ENCODE results near the gene NTPCR. TPM values are rescaled to one million over a fixed set of nuclear protein-coding genes. Genes with fewer than 3 reads are reported as not detected.

Gene NTPCR
- total and polyA plus RNA-seq, 2 donors from 2014 or later, result 40.2 to 95.7 TPM

DNA sequence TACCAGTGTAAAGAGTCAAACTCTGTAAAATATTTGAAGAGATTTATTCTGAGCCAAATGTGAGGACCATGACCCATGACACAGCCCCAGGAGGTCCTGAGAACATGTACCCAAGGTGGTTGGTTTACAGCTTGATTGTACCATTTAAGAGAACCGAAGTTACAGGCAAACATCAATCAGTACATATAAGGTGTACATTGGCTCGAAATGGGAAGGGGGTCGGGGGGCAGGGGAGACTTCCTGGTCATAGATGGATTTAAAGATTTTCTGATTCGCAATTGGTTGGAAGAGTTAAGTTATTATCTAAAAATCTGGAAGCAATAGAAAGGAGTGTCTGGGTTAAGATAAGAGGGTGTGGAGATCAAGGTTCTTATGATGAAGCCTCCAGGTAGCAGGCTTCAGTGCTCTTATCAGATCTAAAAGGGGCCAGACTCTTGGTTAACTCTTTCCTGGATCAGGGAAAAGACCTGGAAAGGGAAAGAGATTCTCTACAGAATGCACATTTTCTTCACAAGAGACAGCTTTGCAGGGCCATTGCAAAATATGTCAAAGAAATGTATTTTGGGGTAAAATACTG is 47.5 kb upstream of the NTPCR start:
- DNase-seq (no peak), FAIRE-seq (no peak)
- intact Hi-C loops (cut with DNase I), result no loop called here
- Histone ChIP-seq H3K36me3 (ENCODE audit: control insufficient read depth in 2 of 3, insufficient read depth in 3 of 3, low read length in 3 of 3) (no peaks in the 10 kb centered on the region), H3K4me1 (ENCODE audit: control insufficient read depth in 2 of 3, insufficient read depth in 2 of 3, low read depth in 1 of 3, low read length in 3 of 3) (peaks cover 0 to 3% (median 0%) of the 10 kb centered on the region in 3 donors), H3K9me3 (ENCODE audit: control insufficient read depth in 2 of 3, insufficient read depth in 1 of 3, low read length in 3 of 3) (no peaks in the 10 kb centered on the region), H3K4me3 (ENCODE audit: low read length in 3 of 3) (no peak overlapping the region), H3K27me3 (ENCODE audit: control insufficient read depth, insufficient read depth, low read length) (no peaks in the 10 kb centered on the region), H3K9ac (ENCODE audit: low read length in 3 of 3) (no peak overlapping the region), H3K27ac (ENCODE audit: low read depth in 2 of 2, low read length in 2 of 2) (no peak overlapping the region)
- no peak for TF ChIP-seq CTCF (IDR thresholded peaks at IDR 0.05; ENCODE audit: borderline replicate concordance, extremely low read depth, insufficient read depth)

GRCh38 chr1:232904131-232904530 is 46.3 kb upstream of the NTPCR start:
- no peak for TF ChIP-seq CTCF (IDR thresholded peaks at IDR 0.05; ENCODE audit: borderline replicate concordance, extremely low read depth, insufficient read depth)
- no peak for FAIRE-seq

DNA sequence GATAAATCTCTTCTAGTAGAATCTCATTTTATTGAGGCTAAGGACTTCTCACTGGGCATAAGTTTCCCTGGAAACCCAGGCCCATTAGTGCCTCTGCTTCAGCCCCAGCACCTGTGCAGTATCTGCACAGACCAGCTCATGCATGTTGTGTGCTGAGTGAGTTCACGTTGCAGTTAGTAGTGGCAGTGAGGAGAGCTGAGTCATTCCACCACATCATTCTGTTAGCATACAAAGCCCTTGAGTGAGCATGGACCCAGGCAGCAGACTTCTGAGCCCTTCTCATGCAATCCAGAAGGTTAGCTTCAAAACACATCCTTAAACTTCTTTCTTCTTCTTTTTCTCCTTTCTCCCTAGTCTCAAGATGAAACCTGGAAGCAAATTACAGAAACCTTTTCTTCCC is 45.8 kb upstream of the NTPCR start:
- no peak for DNase-seq
- TF ChIP-seq CTCF (IDR thresholded peaks at IDR 0.05; ENCODE audit: borderline replicate concordance, extremely low read depth, insufficient read depth), result no peak
- H3K36me3 ChIP-seq (ENCODE audit: control insufficient read depth in 2 of 3, insufficient read depth in 3 of 3, low read length in 3 of 3), result no peaks in the 10 kb centered on the region
- FAIRE-seq, result no peak
- peaks cover 0 to 3% (median 0%) of the 10 kb centered on the region in 3 donors for H3K4me1 ChIP-seq (ENCODE audit: control insufficient read depth in 2 of 3, insufficient read depth in 2 of 3, low read depth in 1 of 3, low read length in 3 of 3)
- intact Hi-C loops (cut with DNase I), result no loop called here
- no peak overlapping the region for H3K4me3 ChIP-seq (ENCODE audit: low read length in 3 of 3)
- no peak overlapping the region for H3K27ac ChIP-seq (ENCODE audit: low read depth in 2 of 2, low read length in 2 of 2)
- no peaks in the 10 kb centered on the region for H3K27me3 ChIP-seq (ENCODE audit: control insufficient read depth, insufficient read depth, low read length)
- H3K9ac ChIP-seq (ENCODE audit: low read length in 3 of 3), result no peak overlapping the region
- H3K9me3 ChIP-seq (ENCODE audit: control insufficient read depth in 2 of 3, insufficient read depth in 1 of 3, low read length in 3 of 3), result no peaks in the 10 kb centered on the region

More at GRCh38 chr1:232904131-232904530, 46.3 kb upstream of the NTPCR start:
- Histone ChIP-seq H3K4me1 (ENCODE audit: control insufficient read depth in 2 of 3, insufficient read depth in 2 of 3, low read depth in 1 of 3, low read length in 3 of 3) (peaks cover 0 to 3% (median 0%) of the 10 kb centered on the region in 3 donors), H3K27me3 (ENCODE audit: control insufficient read depth, insufficient read depth, low read length) (no peaks in the 10 kb centered on the region), H3K36me3 (ENCODE audit: control insufficient read depth in 2 of 3, insufficient read depth in 3 of 3, low read length in 3 of 3) (no peaks in the 10 kb centered on the region), H3K27ac (ENCODE audit: low read depth in 2 of 2, low read length in 2 of 2) (no peak overlapping the region), H3K4me3 (ENCODE audit: low read length in 3 of 3) (no peak overlapping the region), H3K9me3 (ENCODE audit: control insufficient read depth in 2 of 3, insufficient read depth in 1 of 3, low read length in 3 of 3) (no peaks in the 10 kb centered on the region), H3K9ac (ENCODE audit: low read length in 3 of 3) (no peak overlapping the region)
- intact Hi-C loops (cut with DNase I), result no loop called here
- DNase-seq, result no peak
